ENCODE measurements around the gene NYNRIN. TPM values are rescaled to one million over a fixed set of nuclear protein-coding genes. Genes with fewer than 3 reads are reported as not detected.

The NYNRIN gene
- total and polyA plus RNA-seq, 2 of the 8 experiments (the other 6 are each of a cell fraction or from before 2014, with no cell fraction given) = 15.2 to 18.3 TPM

- TF ChIP-seq CHD7 (IDR thresholded peaks at IDR 0.05; ENCODE audit: insufficient replicate concordance, low read length) = no peak
- TF ChIP-seq RXRA (IDR thresholded peaks at IDR 0.05; ENCODE audit: insufficient read depth, low read depth, low read length) = no peak
- TF ChIP-seq SP4 (IDR thresholded peaks at IDR 0.05; ENCODE audit: low read length) = no peak
- TF ChIP-seq ZNF274 (IDR thresholded peaks at IDR 0.05; ENCODE audit: borderline replicate concordance, extremely low read depth, low read length) = no peak
- TF ChIP-seq CTBP2 (IDR thresholded peaks at IDR 0.05; ENCODE audit: borderline replicate concordance, insufficient read depth, insufficient read length, low read length) = no peak
- no peak for TF ChIP-seq USF2 (IDR thresholded peaks at IDR 0.05; ENCODE audit: low read length)
- TF ChIP-seq SIX5 (IDR thresholded peaks at IDR 0.05; ENCODE audit: low read depth, low read length) = no peak
- no peak for TF ChIP-seq GABPA (IDR thresholded peaks at IDR 0.05; ENCODE audit: borderline replicate concordance, insufficient read depth, low read length)
Observed at GRCh38 chr14:24416254-24416931, 17.6 kb downstream of the NYNRIN start (continued).

All from H1 (cell line).